HepG2 (cell line): ENCODE results near the gene RHBDF2. TPM values are rescaled to one million over a fixed set of nuclear protein-coding genes. Genes with fewer than 3 reads are reported as not detected.

Experiments used
- CENPT ChIP-seq: sonication (generic); formaldehyde crosslinking; IDR thresholded peaks from 2 replicates; pipeline ENCODE4 v1.8.0; 2022; ENCODE audit warnings: low read depth, mild to moderate bottlenecking, moderate library complexity, missing genetic modification reagents
- HNF1B ChIP-seq: sonication (generic); formaldehyde crosslinking; IDR thresholded peaks from 2 replicates; pipeline ENCODE4 v1.5.1; 2020; ENCODE audit warnings: mild to moderate bottlenecking, moderate library complexity, missing genetic modification reagents
- NFKB2 ChIP-seq: sonication (generic); formaldehyde crosslinking; IDR thresholded peaks from 2 replicates; pipeline ENCODE4 v1.4.0; 2020; ENCODE audit warnings: missing genetic modification reagents, borderline replicate concordance
- SRF ChIP-seq: IDR thresholded peaks from 2 replicates; pipeline ENCODE4 v1.6.1; 2011; ENCODE audit warnings: mild to moderate bottlenecking, low read depth, low read length, moderate library complexity
- ZNF496 ChIP-seq: sonication (generic); formaldehyde crosslinking; IDR thresholded peaks from 2 replicates; pipeline ENCODE4 v1.8.1; 2023; ENCODE audit warnings: mild to moderate bottlenecking, moderate library complexity, missing genetic modification reagents; ENCODE audit not compliant: insufficient replicate concordance
- ZNF609 ChIP-seq: sonication (generic); formaldehyde crosslinking; IDR thresholded peaks from 2 replicates; pipeline ENCODE4 v1.4.0; 2020; ENCODE audit warnings: mild to moderate bottlenecking, missing genetic modification reagents, borderline replicate concordance
- ZNF646 ChIP-seq: sonication (generic); formaldehyde crosslinking; IDR thresholded peaks from 2 replicates; pipeline ENCODE4 v1.9.0; 2021; ENCODE audit warnings: mild to moderate bottlenecking, missing genetic modification reagents
- ZNF839 ChIP-seq: sonication (generic); formaldehyde crosslinking; IDR thresholded peaks from 2 replicates; pipeline ENCODE4 v1.4.0; 2020; ENCODE audit warnings: missing genetic modification reagents, mild to moderate bottlenecking, borderline replicate concordance
- ZNF841 ChIP-seq: sonication (generic); formaldehyde crosslinking; IDR thresholded peaks from 2 replicates; pipeline ENCODE4 v1.8.1; 2023; ENCODE audit warnings: missing genetic modification reagents, borderline replicate concordance
- polyA plus RNA-seq, 8 experiments: library from polyadenylated mRNA; depleted of rRNA in 3 of 8; stranded (reverse) in 7 of 8; unstranded in 1 of 8; fragments of >200 nt; fragmentation: Illumina TruSeq in 4 of 8; extraction: Trizol in 4 of 8; gene quantifications; 2 replicates each; pipeline versions ENCODE4 v1.2.1 to v1.2.3, GENCODE V29; 2011 to 2016; ENCODE audit warnings: low read depth in 4 of 8, missing spikeins in 1 of 8, mixed read lengths in 1 of 8; ENCODE audit not compliant: insufficient read depth in 1 of 8
- total RNA-seq, 5 experiments: library from RNA; depleted of rRNA; stranded (reverse); fragments of >200 nt; fragmentation: Illumina TruSeq; extraction: Trizol; gene quantifications; 2 replicates each; pipeline ENCODE4 v1.2.3, GENCODE V29; 2016; ENCODE audit warnings: low read depth in 1 of 5

The RHBDF2 gene
- total and polyA plus RNA-seq, 2 of the 13 experiments (the other 11 are each of a cell fraction or from before 2014, with no cell fraction given) = 7.8 to 24.2 TPM

GRCh38 chr17:76530095-76530723, 29.0 kb upstream of the RHBDF2 start (continued):
- TF ChIP-seq ZNF496 (CRISPR knock-in tag) = no peak
- no peak for TF ChIP-seq ZNF609 (CRISPR knock-in tag)
- no peak for TF ChIP-seq SRF
- no peak for TF ChIP-seq HNF1B
- 0 out of 2 replicates have a peak, but pooled peaks have one; percentile 5 for TF ChIP-seq ZNF839
- no peak for TF ChIP-seq ZNF646 (CRISPR knock-in tag)
- no peak for TF ChIP-seq ZNF841 (CRISPR knock-in tag)
- no peak; the same call in 1 of the 2 replicates for TF ChIP-seq NFKB2 (CRISPR knock-in tag)
- TF ChIP-seq CENPT = no peak
